ENCODE data around the gene CCDC57.
"Not testable (repeated sequence)": the region's sequence is repeated elsewhere in the genome, so short reads cannot be mapped to it uniquely, and the experiment has no call there.

Gene CCDC57

GRCh38 chr17:82222816-82223215 is 10.2 kb upstream of the CCDC57 start:
- DNase-seq (ENCODE audit: low read depth): no peak

DNA sequence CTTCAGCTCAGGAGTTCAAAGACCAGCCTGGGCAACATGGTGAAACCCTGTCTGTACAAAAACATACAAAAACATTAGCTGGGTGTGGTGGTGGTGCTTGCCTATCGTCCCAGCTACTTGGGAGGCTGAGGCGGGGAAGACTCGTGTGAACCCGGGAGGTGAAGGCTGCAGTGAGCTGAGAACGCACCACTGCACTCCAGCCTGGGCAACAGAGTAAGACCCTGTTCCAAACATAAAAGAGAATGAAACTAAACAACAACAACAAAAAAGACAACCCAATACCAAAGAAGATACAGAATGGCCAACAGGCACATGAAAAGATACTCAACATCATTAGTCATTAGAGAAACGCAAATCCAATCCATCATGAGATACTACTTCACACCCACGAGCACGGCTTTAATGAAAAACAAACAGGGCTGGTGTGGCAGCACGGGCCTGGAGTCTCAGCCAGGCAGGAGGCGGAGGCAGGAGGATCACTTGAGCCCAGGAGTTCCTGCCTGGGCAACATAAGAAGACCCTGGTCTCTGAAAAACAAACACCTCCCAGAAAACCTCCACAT is 8.8 kb upstream of the CCDC57 start:
- no peak for DNase-seq (ENCODE audit: low read depth)

- no peak for DNase-seq (ENCODE audit: low read depth)
These were observed 7.4 kb upstream of the CCDC57 start for GRCh38 chr17:82219753-82220709.

GRCh38 chr17:82219083-82219482 is 6.4 kb upstream of the CCDC57 start:
- DNase-seq (ENCODE audit: low read depth): no peak

DNA sequence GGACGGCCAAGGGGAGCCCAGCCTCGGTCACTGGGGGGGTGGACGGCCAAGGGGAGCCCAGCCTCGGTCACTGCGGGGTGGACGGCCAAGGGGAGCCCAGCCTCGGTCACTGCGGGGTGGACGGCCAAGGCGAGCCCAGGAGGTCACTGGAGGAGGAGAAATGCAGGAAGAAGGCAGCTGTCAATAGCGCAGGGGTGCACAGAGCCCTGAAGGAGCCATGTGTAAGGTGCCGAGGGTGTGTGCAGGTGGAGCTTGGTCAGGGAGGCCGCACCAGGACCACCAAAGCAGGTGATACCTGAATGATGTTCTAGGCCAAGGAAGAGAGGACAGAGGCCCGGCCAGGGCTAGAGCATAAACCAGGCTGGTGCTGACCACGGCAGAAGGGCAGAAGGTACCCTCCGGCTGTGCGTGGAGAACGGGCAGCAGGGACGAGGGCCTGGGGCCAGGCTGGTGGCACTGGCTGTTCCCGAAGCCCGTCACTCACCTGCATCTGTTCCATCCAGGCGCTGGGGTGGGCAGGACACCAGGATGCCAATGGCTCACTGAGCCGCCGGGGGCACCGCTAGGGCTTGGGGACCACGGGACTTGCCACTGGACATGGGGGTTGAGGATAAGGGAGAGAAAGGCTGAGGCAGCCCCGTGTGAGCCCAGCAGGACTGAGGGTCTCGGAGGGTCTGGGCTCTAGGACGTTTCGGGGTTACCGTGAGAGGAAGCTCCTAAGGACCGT is 5.9 kb upstream of the CCDC57 start:
- no peak for DNase-seq (ENCODE audit: low read depth)

DNA sequence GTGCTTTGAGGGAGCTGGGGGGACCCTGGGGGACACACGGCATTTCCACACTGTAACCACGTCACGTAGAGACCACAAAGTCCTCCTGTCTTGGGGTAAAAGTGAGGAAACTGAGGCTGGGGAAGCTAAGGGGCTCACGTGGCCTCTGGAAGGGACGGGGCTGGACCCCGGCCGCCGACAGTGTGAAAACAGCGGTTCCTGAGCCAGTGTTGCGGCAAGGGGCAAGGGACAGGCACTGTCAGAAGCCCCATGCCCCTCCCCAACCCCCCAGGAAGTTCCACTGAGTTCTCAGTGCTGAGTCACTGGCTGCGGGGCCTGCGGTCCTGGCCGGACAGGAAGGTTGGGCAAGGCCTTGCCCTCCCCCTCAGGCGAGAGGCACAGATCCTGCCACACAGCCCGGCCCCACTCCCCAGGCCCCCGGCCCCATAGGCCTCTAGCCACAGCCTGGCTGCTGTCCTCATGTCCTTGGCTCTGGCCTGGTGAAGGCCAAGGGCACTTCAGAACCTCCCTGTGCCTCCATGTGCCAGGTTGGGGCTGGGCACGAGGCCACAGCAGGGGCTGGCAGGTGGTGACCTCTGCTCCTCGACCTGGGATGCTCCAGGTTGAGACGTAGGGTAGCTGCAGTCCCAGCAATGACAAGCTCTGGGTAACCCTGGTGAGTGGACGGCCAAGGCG is 5.0 kb upstream of the CCDC57 start:
- no peak for DNase-seq (ENCODE audit: low read depth)

DNA sequence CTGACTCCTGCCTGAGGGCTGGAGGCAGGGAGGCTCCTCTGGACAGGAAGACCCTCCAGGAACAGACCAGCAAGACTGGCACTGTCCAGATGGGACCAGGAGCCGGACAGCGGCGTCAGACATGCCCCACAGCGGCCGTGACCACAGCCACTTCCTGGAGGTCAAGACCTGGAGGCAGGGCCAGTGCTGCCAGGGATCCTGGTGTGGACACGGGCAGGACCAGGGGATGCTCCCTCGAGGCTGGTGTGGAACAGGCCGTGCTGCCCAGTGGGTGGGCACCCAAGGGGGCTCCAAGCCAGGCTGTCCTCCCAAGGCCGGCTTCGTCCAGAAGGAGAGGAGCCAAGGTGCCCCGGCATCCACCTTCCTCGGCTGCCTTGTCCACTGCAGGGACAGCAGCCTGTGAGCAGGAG is 4.5 kb upstream of the CCDC57 start:
- no peak for DNase-seq (ENCODE audit: low read depth)

DNA sequence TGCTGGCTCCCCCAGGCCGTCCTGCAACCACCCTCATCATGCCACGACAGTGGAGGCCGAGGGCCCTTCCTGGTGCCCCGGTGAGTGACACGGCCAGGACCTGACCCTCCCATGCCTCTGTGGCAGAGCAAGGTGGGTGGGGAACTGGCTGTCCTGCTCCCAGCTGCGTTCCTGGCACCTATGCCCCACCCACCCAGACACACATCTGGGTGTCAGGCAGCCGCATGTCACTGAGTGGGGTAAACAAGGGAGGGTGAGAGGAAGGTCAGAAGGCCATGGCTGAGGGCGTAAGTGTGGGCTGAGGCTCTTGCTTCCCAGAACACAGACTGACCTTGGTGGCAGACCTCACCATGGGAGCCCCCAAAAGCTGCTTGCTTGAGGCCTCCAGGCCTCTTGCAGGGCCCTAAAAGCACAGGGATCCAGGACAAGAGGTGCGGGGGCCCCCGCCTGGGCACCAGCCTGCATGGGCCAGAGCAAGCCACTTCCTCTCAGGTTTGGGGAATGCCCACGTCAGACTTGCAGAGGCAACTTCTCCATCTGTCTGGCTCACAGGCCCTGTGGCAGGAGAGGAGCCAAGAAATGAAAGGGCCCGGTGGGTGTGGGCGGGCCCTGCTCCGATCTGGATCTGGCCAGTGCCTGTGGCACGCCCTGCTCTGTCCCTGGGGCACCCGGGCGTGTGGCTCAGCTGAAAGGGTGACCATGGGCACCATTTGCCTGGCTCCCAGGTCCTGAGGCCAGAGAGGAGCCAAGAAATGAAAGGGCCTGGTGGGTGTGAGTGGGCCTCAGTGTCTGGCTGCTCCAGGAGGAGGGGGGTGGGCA is 3.9 kb upstream of the CCDC57 start:
- DNase-seq (ENCODE audit: low read depth): no peak

GRCh38 chr17:82215972-82216300 is 3.3 kb upstream of the CCDC57 start:
- DNase-seq (ENCODE audit: low read depth): no peak

DNA sequence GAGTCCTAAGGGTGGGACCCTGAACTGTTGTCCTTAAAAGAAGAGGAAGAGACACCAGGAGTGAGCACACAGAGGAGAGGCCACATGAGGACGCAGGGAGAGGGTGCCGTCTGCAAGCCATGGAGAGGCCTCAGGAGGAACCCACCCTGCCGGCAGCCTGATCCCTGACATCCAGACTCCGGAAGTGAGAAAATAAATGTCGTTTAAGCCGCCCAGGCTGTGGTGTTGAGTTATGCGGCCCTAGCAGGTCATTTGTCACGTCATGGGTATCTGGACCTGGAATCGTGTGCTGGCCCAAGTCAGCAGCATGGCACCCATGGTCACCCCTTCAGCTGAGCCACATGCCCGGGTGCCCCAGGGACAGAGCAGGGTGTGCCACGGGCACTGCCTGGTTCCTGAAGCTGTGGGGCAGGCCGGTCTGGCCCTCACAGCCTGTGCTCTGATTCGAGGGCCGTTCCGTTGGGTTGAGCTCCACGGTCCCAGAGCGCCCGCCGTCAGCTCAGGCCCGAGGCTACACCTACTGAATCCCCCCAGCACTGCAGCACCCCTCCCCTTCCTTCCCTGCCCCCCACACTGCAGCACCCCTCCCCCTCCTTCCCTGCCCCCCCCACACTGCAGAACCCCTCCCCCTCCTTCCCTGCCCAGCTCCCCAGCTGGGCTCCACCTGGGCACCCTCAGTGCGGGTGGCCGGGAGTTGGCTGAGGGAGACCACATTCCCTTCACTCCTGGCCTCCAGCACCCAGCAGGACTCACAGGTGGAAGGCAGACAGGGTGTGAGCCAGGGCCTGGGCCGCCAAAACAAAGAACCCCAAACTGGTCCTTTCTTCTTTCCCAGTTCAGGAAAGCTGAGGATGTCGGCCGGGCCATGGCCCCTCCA is 2.7 kb upstream of the CCDC57 start:
- no peak for DNase-seq (ENCODE audit: low read depth)

- DNase-seq (ENCODE audit: low read depth): no peak
These were observed 1.5 kb upstream of the CCDC57 start for GRCh38 chr17:82214012-82214628.

- peak; percentile 70 for DNase-seq (ENCODE audit: low read depth)
These were observed 789 bp upstream of the CCDC57 start for GRCh38 chr17:82213251-82214011.

- not testable (repeated sequence) for DNase-seq (ENCODE audit: low read depth)
These were observed 2.0 kb downstream of the CCDC57 start for GRCh38 chr17:82210655-82211054.

- peak; percentile 64 for DNase-seq (ENCODE audit: low read depth)
These were observed 6.7 kb downstream of the CCDC57 start for GRCh38 chr17:82205720-82206508.

GRCh38 chr17:82204831-82205719 is 7.6 kb downstream of the CCDC57 start:
- DNase-seq (ENCODE audit: low read depth): no peak

GRCh38 chr17:82203920-82204319 is 8.7 kb downstream of the CCDC57 start:
- DNase-seq (ENCODE audit: low read depth): no peak

- no peak for DNase-seq (ENCODE audit: low read depth)
These were observed 9.7 kb downstream of the CCDC57 start for GRCh38 chr17:82202981-82203380.
